Heart right ventricle (tissue), 16 donors: ENCODE data around the gene TMEM14A. TPM values are rescaled to one million over a fixed set of nuclear protein-coding genes. Genes with fewer than 3 reads are reported as not detected.

Experiments used
- ATAC-seq, 8 donors: fragments of 200-7000 bp; cut with Tn5 transposase; one replicate each; pipeline ENCODE4 v1.9.1; 2020; ENCODE audit warnings: mild to moderate bottlenecking in 8 of 8, moderate library complexity in 8 of 8, moderate number of reproducible peaks in 1 of 8
- DNase-seq, 2 donors: peaks; one replicate each; pipeline ENCODE4 v3.0.0-alpha.2; 2020
- H3K27ac ChIP-seq, 10 donors: fragments of 200-600 bp; sonication (generic) in 2 of 10; one replicate each; pipeline versions ENCODE4 v1.5.0 to v1.8.0; 2020 to 2022; ENCODE audit warnings: mild to moderate bottlenecking in 3 of 10
- H3K27me3 ChIP-seq, 7 donors: fragments of 200-600 bp; one replicate each; pipeline ENCODE4 v1.8.0; 2021 to 2022; ENCODE audit warnings: mild to moderate bottlenecking in 2 of 7
- H3K36me3 ChIP-seq, 9 donors: fragments of 200-600 bp; sonication (generic) in 1 of 9; one replicate each; pipeline versions ENCODE4 v1.5.0 to v1.8.0; 2020 to 2022; ENCODE audit warnings: mild to moderate bottlenecking in 2 of 9
- H3K4me1 ChIP-seq, 9 donors: fragments of 200-600 bp; sonication (generic) in 1 of 9; one replicate each; pipeline versions ENCODE4 v1.5.0 to v1.8.0; 2020 to 2022; ENCODE audit warnings: mild to moderate bottlenecking in 4 of 9
- H3K4me3 ChIP-seq, 10 donors: fragments of 200-600 bp; sonication (generic) in 2 of 10; one replicate each; pipeline versions ENCODE4 v1.5.0 to v1.8.0; 2020 to 2022; ENCODE audit warnings: mild to moderate bottlenecking in 7 of 10, moderate library complexity in 2 of 10
- H3K9me3 ChIP-seq, 11 donors: fragments of 200-600 bp in 10 of 11; sonication (generic) in 2 of 11; one replicate each; pipeline versions ENCODE4 v1.5.0 to v1.8.0; 2013 to 2022; ENCODE audit warnings: mild to moderate bottlenecking in 2 of 11, control low read depth in 1 of 11, moderate library complexity in 1 of 11
- CTCF ChIP-seq, 9 donors: fragments of 200-600 bp; sonication (generic) in 2 of 9; IDR thresholded peaks; one replicate each; pipeline versions ENCODE4 v1.5.0 to v1.8.0; 2021 to 2022; ENCODE audit warnings: antibody characterized with exemption in 9 of 9, mild to moderate bottlenecking in 5 of 9, moderate library complexity in 1 of 9
- WGBS, 2 donors: extraction: QIAGEN DNeasy Blood & Tissue Kit; methylation state at CpG; one replicate each; pipeline ENCODE4 v1.1.7; 2013; ENCODE audit warnings: inconsistent platforms in 1 of 2; 5-methylcytosine and 5-hydroxymethylcytosine counted together
- intact Hi-C, 10 donors: fragments of 100-400 bp; cut with DNase I; formaldehyde crosslinking; loops; one replicate each; pipeline versions ENCODE4 v1.11.1 to v1.14.2; 2022
- polyA plus RNA-seq, 2 donors: library from polyadenylated mRNA; stranded (reverse); fragments of 200-250 nt; gene quantifications; one replicate each; pipeline ENCODE4 v1.2.3, GENCODE V29; 2013
- total RNA-seq, 10 donors: library from RNA; stranded (reverse); fragmentation: NEBNext Ultra II Directional in 3 of 10; extraction: Animal tissue kit (Norgen Biotek cat#: 25700) in 3 of 10; gene quantifications; one replicate each; pipeline versions ENCODE4 v1.2.1 to v1.2.4, GENCODE V29; 2021 to 2023
- donor health status: Arrhythmogenic right ventricular cardiomyopathy.
- donor health status: ischemic (EF 13 %, LVEDD 7.1; RV severe dilation, severe dysfunction).
- donor health status: healthy with polysubstance abuse.
- donor health status: DM: no; HTN: yes; CAD: no.
- donor health status: DM: no; HTN: no; CAD: no.
- donor health status: ischemic (EF 25% LVEDD 6.9; RV normal size, moderate dysfunction).
- donor health status: ischemic (EF 25% LVEDD 5.7; RV mildly dilated, moderate dysfunction).
- donor health status: healthy.
- donor health status: DM: yes; HTN: yes; CAD: no.
- donor health status: Ischemic cardiomyopathy.
- donor health status: ischemic (EF 35%, LVEDD 5.7; RV mildly dilated, moderate dysfunction).
- donor health status: nonischemic (EF 11% LVEDD 7.7; RV severe dilation, severe dysfunction).
- donor health status: DM: yes; HTN: yes; CAD: no.
- donor health status: PGD.
- donor health status: ischemic (EF 29% LVEDD 5.4; RV normal size, mild dysfunction).
- donor health status: nonischemic (EF 23%, LVEDD 6.1; RV moderate dilation, normal function).

The TMEM14A gene
- total and polyA plus RNA-seq, 12 donors, result 5.7 to 10.0 (median 6.9) TPM

- H3K4me3 ChIP-seq, result no peak overlapping the region
- intact Hi-C loops, result no loop called here
- ATAC-seq (no peak), DNase-seq (no peak)
- no peaks in the 10 kb centered on the region for H3K9me3 ChIP-seq
- no peaks in the 10 kb centered on the region for H3K36me3 ChIP-seq
- H3K4me1 ChIP-seq, result no peaks in the 10 kb centered on the region
- TF ChIP-seq CTCF (IDR thresholded peaks at IDR 0.05), result no peak
- 76 to 79% methylated on average over 3 of the region's 3 CpGs for WGBS, 2 donors
- no peak overlapping the region for H3K27ac ChIP-seq
- H3K27me3 ChIP-seq, result peaks cover 0 to under 1% (median 0%) of the 10 kb centered on the region in 7 donors
Observed at GRCh38 chr6:52634211-52634610, 36.7 kb upstream of the TMEM14A start.

- H3K36me3 ChIP-seq, result no peaks in the 10 kb centered on the region
- DNase-seq (no peak), ATAC-seq (no peak)
- no peaks in the 10 kb centered on the region for H3K9me3 ChIP-seq
- no peak for TF ChIP-seq CTCF (IDR thresholded peaks at IDR 0.05)
- H3K27me3 ChIP-seq, result peaks cover 0 to 8% (median 6%) of the 10 kb centered on the region in 7 donors
- intact Hi-C loops, result no loop called here
- no peaks in the 10 kb centered on the region for H3K4me1 ChIP-seq
- no peak overlapping the region for H3K27ac ChIP-seq
- 49 to 57% methylated on average over 5 of the region's 5 CpGs for WGBS, 2 donors
- no peak overlapping the region for H3K4me3 ChIP-seq
Observed at GRCh38 chr6:52635049-52635577, 35.8 kb upstream of the TMEM14A start.

- intact Hi-C loops, result no loop called here
- DNase-seq (no peak), ATAC-seq (no peak)
- Histone ChIP-seq H3K9me3 (no peaks in the 10 kb centered on the region), H3K4me3 (no peak overlapping the region), H3K4me1 (peaks cover 0 to 14% (median 0%) of the 10 kb centered on the region in 9 donors), H3K27me3 (peaks cover 0 to 11% (median 7%) of the 10 kb centered on the region in 7 donors), H3K27ac (no peak overlapping the region), H3K36me3 (no peaks in the 10 kb centered on the region)
- TF ChIP-seq CTCF (IDR thresholded peaks at IDR 0.05), result no peak
- 88 to 92% methylated on average over 2 of the region's 2 CpGs for WGBS, 2 donors
Observed at GRCh38 chr6:52636830-52637229, 34.1 kb upstream of the TMEM14A start.

GRCh38 chr6:52639493-52639892, 31.4 kb upstream of the TMEM14A start:
- 95 to 96% methylated on average over 2 of the region's 2 CpGs for WGBS, 2 donors
- Histone ChIP-seq H3K27ac (no peak overlapping the region), H3K4me3 (no peak overlapping the region), H3K4me1 (peaks cover 0 to 23% (median 0%) of the 10 kb centered on the region in 9 donors), H3K36me3 (no peaks in the 10 kb centered on the region), H3K27me3 (peaks cover 0 to 11% (median 7%) of the 10 kb centered on the region in 7 donors), H3K9me3 (no peaks in the 10 kb centered on the region)
- no peak for DNase-seq
- intact Hi-C loops, result no loop called here
- ATAC-seq, result no peak
- TF ChIP-seq CTCF (IDR thresholded peaks at IDR 0.05), result no peak
